SKM-1 treated with dmso at 0.1 percent for 144 hours (cell line): ENCODE measurements around the gene BCO2.

ENCODE experiments used
- DNase-seq: peaks from one replicate; lab custom pipeline; 2025; ENCODE audit not compliant: unreplicated experiment; lab: John Stamatoyannopoulos, UW

Gene BCO2

GRCh38 chr11:112212710-112213109 is 37.4 kb downstream of the BCO2 start:
- no peak for DNase-seq

DNA sequence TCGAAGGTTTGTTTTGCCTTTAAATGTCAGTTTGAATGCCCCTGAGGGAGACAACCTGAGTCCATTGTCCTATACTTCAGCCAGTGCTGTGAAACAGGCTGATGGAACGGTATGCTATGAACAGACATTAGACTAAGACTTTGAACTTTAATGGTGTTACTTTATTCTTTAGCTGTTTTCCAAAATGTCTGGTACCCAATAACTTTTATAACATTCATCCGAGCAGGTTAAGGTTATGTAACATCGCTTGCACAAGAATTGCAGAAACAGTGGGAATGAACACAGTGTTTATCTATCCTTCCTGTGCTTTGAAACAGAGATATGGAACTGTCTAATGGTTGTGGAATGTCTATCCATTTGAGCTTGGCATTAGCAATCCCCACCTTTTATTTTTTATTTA is 38.4 kb downstream of the BCO2 start:
- no peak for DNase-seq

- DNase-seq = no peak
Observed at GRCh38 chr11:112215621-112216020, 40.3 kb downstream of the BCO2 start.

GRCh38 chr11:112216561-112217105 is 41.3 kb downstream of the BCO2 start:
- DNase-seq = no peak

DNA sequence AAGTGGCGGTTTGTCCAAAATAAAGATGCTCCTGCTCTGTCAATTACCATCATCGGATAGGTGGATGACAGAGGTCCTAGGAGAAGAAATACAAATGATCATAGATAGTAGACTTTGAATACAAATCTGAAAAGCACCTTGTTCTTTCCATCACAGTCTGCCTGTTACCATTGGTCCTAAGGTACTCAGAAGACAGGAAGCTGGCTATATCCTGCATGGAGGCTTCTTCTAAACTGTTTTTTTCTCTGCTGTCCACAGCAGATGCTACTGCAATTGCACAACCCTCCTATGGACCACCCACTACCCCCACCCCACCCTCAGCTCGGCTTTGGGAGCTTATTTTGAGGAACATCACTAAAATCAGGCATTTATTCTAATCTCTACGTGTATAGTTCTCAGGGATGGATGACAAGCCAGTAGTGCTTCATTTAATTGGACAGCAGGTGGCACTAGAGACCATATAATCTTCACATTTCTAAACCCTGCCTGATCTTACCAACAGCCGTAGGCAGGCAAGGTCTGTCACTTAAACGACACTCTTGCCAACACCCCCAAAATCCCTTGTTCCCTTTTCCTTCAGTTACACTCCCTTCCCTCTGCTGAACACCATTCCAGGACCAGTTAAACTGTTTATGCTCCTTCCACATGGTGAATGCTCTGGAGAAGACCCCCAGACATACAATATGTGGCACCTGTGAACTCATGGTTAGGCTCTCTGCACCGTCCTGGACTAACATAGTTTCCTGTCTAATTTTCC is 44.3 kb downstream of the BCO2 start:
- peak; percentile 78 for DNase-seq

GRCh38 chr11:112221274-112221835 is 46.0 kb downstream of the BCO2 start:
- DNase-seq = no peak

GRCh38 chr11:112222303-112222702 is 47.0 kb downstream of the BCO2 start:
- DNase-seq = no peak

- no peak for DNase-seq
Observed at GRCh38 chr11:112223121-112223520, 47.8 kb downstream of the BCO2 start.

DNA sequence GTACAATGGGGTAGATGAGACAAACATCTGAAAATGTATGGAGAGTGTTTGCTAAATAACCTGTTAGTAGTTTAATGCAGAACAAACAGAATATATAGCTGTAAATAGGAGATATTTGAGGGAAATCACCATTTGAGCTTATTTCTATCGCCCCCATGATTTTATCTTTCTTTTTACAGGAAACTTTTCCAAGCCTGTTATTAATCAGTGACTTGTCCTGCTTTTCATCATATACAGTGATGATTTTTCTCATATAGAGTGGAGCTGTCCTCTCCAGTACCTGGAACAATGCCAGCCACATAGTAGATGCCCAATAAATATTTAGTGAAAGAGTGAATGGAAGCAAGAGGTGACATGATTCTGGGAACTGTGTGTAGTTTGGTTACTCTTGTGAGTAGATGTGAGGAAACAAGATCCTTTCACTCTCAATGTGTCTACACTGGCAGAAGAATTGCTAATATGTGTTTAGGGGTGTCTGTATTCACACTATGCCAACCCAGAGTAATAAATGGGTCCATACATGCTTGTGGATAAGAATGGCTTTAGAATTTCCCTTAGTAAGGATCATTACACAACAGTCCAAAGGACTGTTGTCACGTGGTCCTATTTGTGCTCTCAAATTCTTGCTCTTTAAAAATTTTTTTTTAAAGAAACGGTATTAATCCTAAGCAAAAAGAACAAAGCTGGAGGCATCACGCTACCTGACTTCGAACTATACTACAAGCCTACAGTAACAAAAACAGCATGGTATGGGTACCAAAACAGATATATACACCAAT is 48.6 kb downstream of the BCO2 start:
- no peak for DNase-seq

- DNase-seq = no peak
Observed at GRCh38 chr11:112225753-112226061, 50.4 kb downstream of the BCO2 start.

DNA sequence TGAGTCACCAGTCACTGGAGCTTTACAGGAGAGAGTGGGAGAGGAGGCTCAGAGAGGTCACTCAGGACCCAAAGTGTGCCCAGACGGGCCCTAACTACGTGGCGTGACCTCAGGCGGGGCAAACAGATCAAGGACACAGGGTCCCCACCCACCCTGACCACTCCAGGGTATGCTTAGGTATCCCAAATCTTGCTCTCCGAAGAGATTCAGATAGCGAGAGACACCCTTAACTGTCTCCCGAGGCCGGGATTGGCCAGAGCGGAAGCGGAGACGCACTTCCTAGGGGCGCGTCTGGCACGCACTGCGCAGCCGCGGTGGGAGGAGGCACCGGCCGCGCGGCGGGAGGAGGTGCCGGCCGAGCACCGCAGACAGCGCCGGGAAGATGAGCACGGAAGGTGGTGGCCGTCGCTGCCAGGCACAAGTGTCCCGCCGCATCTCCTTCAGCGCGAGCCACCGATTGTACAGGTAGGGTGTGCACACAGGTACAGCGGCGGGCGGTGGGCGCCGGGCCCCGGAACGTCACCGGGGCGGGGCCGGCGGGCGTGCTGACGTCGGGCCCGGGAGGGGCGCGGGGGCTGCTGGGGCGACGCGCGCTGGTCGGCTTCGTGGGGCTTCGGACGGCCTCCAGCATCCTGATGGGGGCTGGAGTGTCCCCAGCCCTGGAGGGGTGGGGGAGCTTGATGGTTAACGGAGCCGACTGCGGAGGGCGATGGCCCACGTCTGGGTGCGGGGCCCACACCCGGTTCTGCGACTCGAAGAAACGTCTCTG is 50.9 kb downstream of the BCO2 start, which contains the start of gene PTS:
Gene PTS (plus strand): TSS at position 367 of the 769 bp plus-strand sequence. CDS start 16 bp downstream, at position 383.
- peak; percentile 71 for DNase-seq

DNA sequence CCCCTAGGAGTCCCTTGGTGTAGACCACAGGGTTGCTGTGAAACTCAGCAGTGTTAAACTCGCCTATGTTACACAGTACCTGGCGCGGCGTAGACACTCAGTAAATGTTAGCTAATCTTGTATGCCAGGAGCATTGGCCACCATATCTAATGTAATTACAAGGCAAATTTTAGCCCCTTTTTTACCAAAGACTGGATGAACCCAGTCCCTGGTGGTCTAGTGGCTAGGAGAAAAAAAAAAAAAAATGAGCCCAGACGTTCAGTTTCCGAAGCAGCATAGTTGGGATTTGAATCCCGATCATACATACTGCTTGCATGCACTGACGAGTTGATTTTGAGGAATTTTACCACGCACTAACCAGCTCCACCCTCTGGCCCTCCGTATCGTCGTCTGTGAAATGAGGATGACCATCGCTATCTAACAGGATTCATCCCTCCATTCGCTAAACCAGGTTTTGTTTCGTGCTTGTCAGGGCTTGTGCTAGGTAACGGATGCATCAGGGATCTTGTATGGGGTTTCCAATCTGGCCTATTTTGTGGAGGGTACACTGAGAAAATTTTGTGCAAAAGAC is 51.6 kb downstream of the BCO2 start:
- no peak for DNase-seq

DNA sequence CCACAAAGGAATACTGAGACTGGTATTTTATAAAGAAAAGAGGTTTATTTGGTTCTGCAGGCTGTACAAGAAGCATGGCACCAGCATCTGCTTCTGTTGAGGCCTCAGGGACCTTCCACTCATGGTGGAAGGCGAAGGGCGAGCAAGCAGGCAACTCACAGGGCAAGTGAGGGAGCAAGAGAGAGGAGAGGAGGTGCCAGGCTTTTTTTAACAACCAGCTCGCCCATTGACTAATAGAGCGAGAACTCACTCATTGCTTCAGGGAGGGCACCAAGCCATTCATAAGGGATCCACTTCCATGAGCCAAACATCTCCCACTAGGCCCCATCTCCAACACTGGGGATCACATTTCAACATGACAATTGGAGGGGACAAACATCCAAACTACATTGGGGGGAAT is 52.2 kb downstream of the BCO2 start:
- no peak for DNase-seq

DNA sequence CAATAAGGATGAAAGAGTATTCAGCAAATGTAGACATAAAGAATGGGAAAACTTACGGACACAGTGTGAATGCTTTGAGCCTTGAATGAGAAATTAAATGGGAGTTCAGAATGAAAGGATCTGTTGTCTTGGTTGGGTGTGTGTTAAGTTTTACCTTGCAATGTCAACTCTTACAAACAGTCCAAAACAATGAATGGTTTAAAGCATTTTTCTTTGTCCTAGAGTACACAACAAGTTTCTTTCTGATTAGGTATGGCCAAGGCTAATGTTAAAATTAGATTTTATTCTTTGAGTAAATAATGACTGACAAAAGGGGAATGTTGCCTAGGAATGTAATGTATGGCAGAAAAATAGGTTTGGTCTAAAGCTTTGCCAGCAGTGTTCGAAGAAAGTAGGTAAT is 53.4 kb downstream of the BCO2 start:
- DNase-seq = no peak

GRCh38 chr11:112229159-112229558 is 53.8 kb downstream of the BCO2 start:
- no peak for DNase-seq

DNA sequence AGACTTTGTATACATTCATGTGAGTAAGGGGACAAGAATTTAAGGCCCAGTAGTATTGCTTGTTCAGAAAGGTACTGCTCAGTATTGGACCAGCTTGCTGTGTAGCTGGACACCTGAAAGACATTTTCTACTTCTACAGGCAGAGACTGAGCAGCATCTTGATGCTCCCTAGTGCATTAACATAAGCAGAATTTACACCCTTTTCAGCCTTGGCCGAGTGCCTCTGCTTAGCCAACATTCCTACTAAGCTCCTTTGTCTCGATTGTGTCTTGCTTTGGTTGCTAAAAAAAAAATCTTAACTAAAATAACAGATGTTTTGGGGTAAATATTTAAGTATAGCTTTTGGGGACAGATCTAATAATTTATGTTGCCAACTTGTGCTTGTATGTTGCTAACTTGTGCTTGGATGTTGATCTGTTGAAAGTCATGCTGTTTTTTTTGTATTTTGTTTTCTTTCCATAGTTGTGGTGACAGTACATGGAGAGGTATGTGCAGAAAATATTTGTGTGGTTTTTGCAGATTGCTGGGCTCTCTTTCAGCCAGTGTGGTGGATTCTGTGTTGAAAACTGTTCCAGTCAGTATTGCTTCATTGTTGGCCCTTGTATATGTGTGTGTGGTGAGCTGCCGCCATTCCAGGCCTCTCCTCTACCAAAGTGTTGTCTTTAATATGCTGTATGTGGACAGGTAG is 54.6 kb downstream of the BCO2 start:
- no peak for DNase-seq

- DNase-seq = no peak
Observed at GRCh38 chr11:112231952-112232351, 56.6 kb downstream of the BCO2 start.

DNA sequence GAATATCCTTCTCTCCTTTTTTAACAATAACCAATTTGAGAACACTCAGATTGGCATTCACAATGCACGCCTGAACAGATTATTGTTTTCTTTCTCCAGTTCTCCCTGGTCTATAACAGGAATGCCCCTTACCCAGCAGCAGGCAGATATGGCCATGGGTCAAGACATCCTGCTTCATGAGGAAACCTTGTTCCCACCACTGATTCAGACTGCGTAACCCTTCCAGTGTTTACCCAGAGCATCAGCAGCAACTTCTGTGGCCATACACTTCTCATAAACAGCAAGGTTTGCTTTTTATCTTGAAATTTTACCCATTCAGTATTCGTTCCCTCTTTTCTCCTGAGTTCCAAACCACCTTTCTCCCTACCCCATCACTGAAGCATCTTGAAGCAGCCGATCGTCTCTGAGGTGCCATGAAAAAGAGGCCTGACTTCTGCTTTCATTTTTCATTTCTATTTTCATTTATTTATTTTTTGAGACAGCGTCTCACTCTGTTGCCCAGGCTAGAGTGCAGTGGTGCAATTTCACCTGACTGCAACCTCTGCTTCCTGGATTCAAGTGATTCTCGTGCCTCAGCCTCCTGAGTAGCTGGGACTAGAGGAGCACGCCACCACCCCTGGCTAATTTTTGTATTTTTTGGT is 60.6 kb downstream of the BCO2 start:
- DNase-seq = no peak

- DNase-seq = no peak
Observed at GRCh38 chr11:112237451-112237850, 62.1 kb downstream of the BCO2 start.

GRCh38 chr11:112238041-112238440 is 62.7 kb downstream of the BCO2 start:
- no peak for DNase-seq
